Keratinocyte (primary cell): ENCODE data around the gene SLC13A3. TPM values are rescaled to one million over a fixed set of nuclear protein-coding genes. Genes with fewer than 3 reads are reported as not detected.

Experiments
- DNase-seq: peaks from one replicate; pipeline ENCODE4 v3.0.0-alpha.2; 2011; ENCODE audit warnings: low read depth, missing footprints, low spot score
- FAIRE-seq: peaks from 2 replicates; lab custom pipeline; 2011; peaks lifted over from hg19 to GRCh38; lab: Jason Lieb, UNC
- H2AFZ ChIP-seq: 2 replicates; pipeline ENCODE4 v1.6.0; 2012; ENCODE audit warnings: low read length, control low read depth, inconsistent platforms; ENCODE audit not compliant: control insufficient read depth
- H3K27ac ChIP-seq: 2 replicates; pipeline ENCODE4 v1.5.1; 2011; ENCODE audit warnings: low read length; ENCODE audit not compliant: control insufficient read depth, insufficient read depth
- H3K27me3 ChIP-seq: 3 replicates; pipeline ENCODE4 v1.6.0; 2011; ENCODE audit warnings: low read length; ENCODE audit not compliant: control insufficient read depth, insufficient read depth; ENCODE audit errors: extremely low read depth
- H3K36me3 ChIP-seq, 2 experiments: 2 replicates in 1 of 2; 3 replicates in 1 of 2; pipeline ENCODE4 v1.5.1; 2011; ENCODE audit warnings: low read length in 2 of 2, mild to moderate bottlenecking in 1 of 2; ENCODE audit not compliant: control insufficient read depth in 2 of 2, insufficient read depth in 2 of 2; ENCODE audit errors: extremely low read depth in 1 of 2
- H3K4me1 ChIP-seq: 3 replicates; pipeline ENCODE4 v1.5.1; 2011; ENCODE audit warnings: low read length; ENCODE audit not compliant: control insufficient read depth, insufficient read depth; ENCODE audit errors: extremely low read depth
- H3K4me2 ChIP-seq: 3 replicates; pipeline ENCODE4 v1.6.0; 2011; ENCODE audit warnings: low read depth, low read length; ENCODE audit not compliant: control insufficient read depth, insufficient read depth; ENCODE audit errors: extremely low read depth
- H3K4me3 ChIP-seq, 3 experiments: fragments of 200-600 bp in 1 of 3; sonication (generic) in 1 of 3; 2 replicates in 2 of 3; 3 replicates in 1 of 3; pipeline ENCODE4 v1.5.1; 2011 to 2016; ENCODE audit warnings: low read length in 3 of 3, mild to moderate bottlenecking in 3 of 3, control low read depth in 2 of 3, inconsistent platforms in 1 of 3, low read depth in 1 of 3, mixed read lengths in 1 of 3, mixed run types in 1 of 3, moderate library complexity in 1 of 3; ENCODE audit not compliant: control insufficient read depth in 2 of 3, insufficient read depth in 2 of 3; ENCODE audit errors: extremely low read depth in 1 of 3
- H3K79me2 ChIP-seq: 2 replicates; pipeline ENCODE4 v1.6.0; 2012; ENCODE audit warnings: low read length; ENCODE audit not compliant: control insufficient read depth, insufficient read depth
- H3K9ac ChIP-seq: 3 replicates; pipeline ENCODE4 v1.6.0; 2011; ENCODE audit warnings: low read length; ENCODE audit not compliant: control insufficient read depth, insufficient read depth; ENCODE audit errors: extremely low read depth
- H3K9me1 ChIP-seq: 3 replicates; pipeline ENCODE4 v1.6.0; 2011; ENCODE audit warnings: low read length; ENCODE audit not compliant: control insufficient read depth, insufficient read depth; ENCODE audit errors: extremely low read depth
- H3K9me3 ChIP-seq: 2 replicates; pipeline ENCODE4 v1.5.1; 2012; ENCODE audit warnings: low read depth, low read length; ENCODE audit not compliant: control insufficient read depth
- H4K20me1 ChIP-seq: 3 replicates; pipeline ENCODE4 v1.6.0; 2011; ENCODE audit warnings: low read length; ENCODE audit not compliant: control insufficient read depth, insufficient read depth; ENCODE audit errors: extremely low read depth
- CTCF ChIP-seq, 3 experiments: IDR thresholded peaks in 1 of 3; conservative IDR thresholded peaks in 1 of 3; optimal IDR thresholded peaks in 1 of 3; 2 replicates in 2 of 3; 3 replicates in 1 of 3; pipeline versions ENCODE3 to v1.5.1; 2011; ENCODE audit warnings: low read length in 3 of 3, mild to moderate bottlenecking in 3 of 3, moderate library complexity in 2 of 3, control low read depth in 1 of 3, inconsistent platforms in 1 of 3; ENCODE audit not compliant: insufficient read depth in 2 of 3; ENCODE audit errors: extremely low read depth in 1 of 3
- EZH2 ChIP-seq: IDR thresholded peaks from one replicate; pipeline ENCODE4 v1.6.1; 2012; ENCODE audit warnings: inconsistent platforms, mild to moderate bottlenecking, low read length, moderate library complexity
- dilution Hi-C: fragments of 300-500 bp; cut with MboI; formaldehyde crosslinking; loops from one replicate; pipeline ENCODE4 v1.7.0; 2020; ENCODE audit warnings: low sequenced_read_pairs; ENCODE audit not compliant: extremely low pct_ligation_motif_present
- polyA plus RNA-seq, 5 experiments: library from polyadenylated mRNA; depleted of rRNA in 3 of 5; stranded (reverse) in 3 of 5; stranded (forward) in 1 of 5; unstranded in 1 of 5; fragments of >200 nt; gene quantifications; 1 replicate in 1 of 5; 2 replicates in 3 of 5; 3 replicates in 1 of 5; pipeline versions ENCODE4 v1.2.1 to v1.2.3, GENCODE V29; 2011 to 2012; ENCODE audit warnings: missing spikeins in 2 of 5, low read depth in 1 of 5, low replicate concordance in 1 of 5

The SLC13A3 gene
- polyA plus RNA-seq, 1 donor (not counting 4 experiments of a cell fraction or from before 2014, with no cell fraction given): 4.5 TPM

GRCh38 chr20:46630306-46630705 is 21.0 kb downstream of the SLC13A3 start:
- no peak overlapping the region for H2AFZ ChIP-seq
- no peak overlapping the region for H3K4me3 ChIP-seq
- no peak overlapping the region for H3K4me2 ChIP-seq
- H3K36me3 ChIP-seq: no peaks in the 10 kb centered on the region
- no peaks in the 10 kb centered on the region for H3K9me3 ChIP-seq
- H3K4me1 ChIP-seq: no peaks in the 10 kb centered on the region
- H3K79me2 ChIP-seq: no peaks in the 10 kb centered on the region
- H3K27me3 ChIP-seq: no peaks in the 10 kb centered on the region
- H3K9ac ChIP-seq: no peak overlapping the region
- no peaks in the 10 kb centered on the region for H3K9me1 ChIP-seq
- no peaks in the 10 kb centered on the region for H4K20me1 ChIP-seq
- dilution Hi-C loops: no loop called here
- TF ChIP-seq EZH2 (no peak), CTCF (optimal IDR thresholded peaks at IDR 0.05 in 1 of 3, IDR thresholded peaks at IDR 0.05 in 1 of 3, conservative IDR thresholded peaks at IDR 0.05 in 1 of 3; ENCODE audit: extremely low read depth in 1 of 3, insufficient read depth in 2 of 3, low read length in 3 of 3) (no peak)
- DNase-seq (no peak), FAIRE-seq (no peak)
- H3K27ac ChIP-seq: no peak overlapping the region

- H3K27ac ChIP-seq: no peak overlapping the region
- H4K20me1 ChIP-seq: no peaks in the 10 kb centered on the region
- H3K79me2 ChIP-seq: no peaks in the 10 kb centered on the region
- TF ChIP-seq CTCF (optimal IDR thresholded peaks at IDR 0.05 in 1 of 3, IDR thresholded peaks at IDR 0.05 in 1 of 3, conservative IDR thresholded peaks at IDR 0.05 in 1 of 3; ENCODE audit: extremely low read depth in 1 of 3, insufficient read depth in 2 of 3, low read length in 3 of 3) (no peak), EZH2 (no peak)
- H3K4me2 ChIP-seq: no peak overlapping the region
- no peak overlapping the region for H3K9ac ChIP-seq
- no peaks in the 10 kb centered on the region for H3K27me3 ChIP-seq
- no peaks in the 10 kb centered on the region for H3K4me1 ChIP-seq
- H3K4me3 ChIP-seq: no peak overlapping the region
- no peaks in the 10 kb centered on the region for H3K9me1 ChIP-seq
- no peaks in the 10 kb centered on the region for H3K36me3 ChIP-seq
- dilution Hi-C loops: no loop called here
- no peaks in the 10 kb centered on the region for H3K9me3 ChIP-seq
- no peak for FAIRE-seq
- DNase-seq: no peak
- no peak overlapping the region for H2AFZ ChIP-seq
These were observed 21.9 kb downstream of the SLC13A3 start for GRCh38 chr20:46629341-46629740.
